Islet precursor cell (in vitro differentiated cells): ENCODE data around the gene ABCB8.
"Not testable (repeated sequence)": the region's sequence is repeated elsewhere in the genome, so short reads cannot be mapped to it uniquely, and the experiment has no call there.

ENCODE experiments used
- DNase-seq: peaks from one replicate; pipeline ENCODE4 v3.0.0-alpha.2; 2018

ABCB8 gene

GRCh38 chr7:151038951-151039849, 10.9 kb downstream of the ABCB8 start:
- peak; percentile 98 for DNase-seq

GRCh38 chr7:151039850-151040548, 11.7 kb downstream of the ABCB8 start:
- DNase-seq: no peak

GRCh38 chr7:151040616-151041375, 12.5 kb downstream of the ABCB8 start:
- no peak for DNase-seq

GRCh38 chr7:151043449-151043848, 15.2 kb downstream of the ABCB8 start:
- not testable (repeated sequence) for DNase-seq

- DNase-seq: no peak
These were observed 15.7 kb downstream of the ABCB8 start for GRCh38 chr7:151043959-151044358.

GRCh38 chr7:151045262-151045661, 17.0 kb downstream of the ABCB8 start:
- no peak for DNase-seq

- DNase-seq: no peak
These were observed 17.7 kb downstream of the ABCB8 start for GRCh38 chr7:151045967-151046366.

- DNase-seq: no peak
These were observed 18.6 kb downstream of the ABCB8 start for GRCh38 chr7:151046603-151047573.

GRCh38 chr7:151047976-151048815, 19.9 kb downstream of the ABCB8 start, which contains the start of gene ASIC3:
ASIC3 (plus strand) TSS chr7:151048531; CDS start chr7:151048886, 355 bp downstream.
- no peak for DNase-seq

GRCh38 chr7:151048911-151049463, 20.7 kb downstream of the ABCB8 start:
- no peak for DNase-seq

- peak; percentile 92 for DNase-seq
These were observed 22.9 kb downstream of the ABCB8 start for GRCh38 chr7:151051108-151051507.

- no peak for DNase-seq
These were observed 24.8 kb downstream of the ABCB8 start for GRCh38 chr7:151053096-151053495.

GRCh38 chr7:151053751-151054150, 25.5 kb downstream of the ABCB8 start:
- no peak for DNase-seq

GRCh38 chr7:151056283-151056665, 28.0 kb downstream of the ABCB8 start:
- no peak for DNase-seq

GRCh38 chr7:151056666-151057505, 28.6 kb downstream of the ABCB8 start:
- peak; percentile 89 for DNase-seq

GRCh38 chr7:151057506-151057988, 29.3 kb downstream of the ABCB8 start, which contains the start of gene CDK5:
CDK5 (minus strand) TSS chr7:151057897; CDS start chr7:151057848, 49 bp downstream.
- DNase-seq: no peak

- peak; percentile 100 for DNase-seq
These were observed 29.9 kb downstream of the ABCB8 start for GRCh38 chr7:151057989-151058780.

GRCh38 chr7:151058781-151059366, 30.6 kb downstream of the ABCB8 start:
- no peak for DNase-seq
